ENCODE data around the gene TMEM132D. TPM values are rescaled to one million over a fixed set of nuclear protein-coding genes. Genes with fewer than 3 reads are reported as not detected.

The TMEM132D gene
- total and polyA plus RNA-seq, 2 experiments from 2014 or later: 2.0 to 2.4 TPM

DNA sequence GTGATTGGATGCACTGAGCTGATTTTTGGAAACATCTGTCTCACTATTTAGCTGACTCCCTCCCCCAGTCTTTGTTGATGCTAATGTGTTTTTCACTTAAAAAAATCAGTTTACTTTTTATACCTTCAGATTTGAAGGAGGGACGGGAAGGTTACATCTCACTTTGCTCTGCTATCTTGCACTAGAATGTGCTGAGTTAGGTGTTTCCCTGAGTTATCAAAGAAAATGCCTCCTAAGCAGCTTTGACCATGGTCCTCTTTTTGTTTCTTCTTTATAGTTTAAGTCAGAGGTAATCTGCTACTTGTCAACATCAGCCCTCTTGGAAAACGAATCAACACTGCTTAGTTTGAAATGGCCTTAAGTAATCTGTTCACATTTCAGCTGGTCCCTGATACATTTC lies 222.0 kb downstream of the TMEM132D start:
- Histone ChIP-seq H3K36me3 (replicated peaks; ENCODE audit: insufficient read depth, low read depth) (no peaks in the 10 kb centered on the region), H3K9me2 (replicated peaks; ENCODE audit: insufficient read depth) (no peaks in the 10 kb centered on the region), H4K20me1 (ENCODE audit: insufficient read depth, poor library complexity, severe bottlenecking) (no peaks in the 10 kb centered on the region), H3K9me3 (ENCODE audit: low read depth) (no peaks in the 10 kb centered on the region), H3K27ac (no peak overlapping the region), H3K4me1 (ENCODE audit: insufficient read depth) (no peaks in the 10 kb centered on the region), H3K79me2 (no peaks in the 10 kb centered on the region), H3K27me3 (no peaks in the 10 kb centered on the region), H3K4me3 (no peak overlapping the region), H3K4me2 (no peak overlapping the region), H2AFZ (no peak overlapping the region)
- DNase-seq (ENCODE audit: low spot score): no peak
- TF ChIP-seq, protein P1, sequence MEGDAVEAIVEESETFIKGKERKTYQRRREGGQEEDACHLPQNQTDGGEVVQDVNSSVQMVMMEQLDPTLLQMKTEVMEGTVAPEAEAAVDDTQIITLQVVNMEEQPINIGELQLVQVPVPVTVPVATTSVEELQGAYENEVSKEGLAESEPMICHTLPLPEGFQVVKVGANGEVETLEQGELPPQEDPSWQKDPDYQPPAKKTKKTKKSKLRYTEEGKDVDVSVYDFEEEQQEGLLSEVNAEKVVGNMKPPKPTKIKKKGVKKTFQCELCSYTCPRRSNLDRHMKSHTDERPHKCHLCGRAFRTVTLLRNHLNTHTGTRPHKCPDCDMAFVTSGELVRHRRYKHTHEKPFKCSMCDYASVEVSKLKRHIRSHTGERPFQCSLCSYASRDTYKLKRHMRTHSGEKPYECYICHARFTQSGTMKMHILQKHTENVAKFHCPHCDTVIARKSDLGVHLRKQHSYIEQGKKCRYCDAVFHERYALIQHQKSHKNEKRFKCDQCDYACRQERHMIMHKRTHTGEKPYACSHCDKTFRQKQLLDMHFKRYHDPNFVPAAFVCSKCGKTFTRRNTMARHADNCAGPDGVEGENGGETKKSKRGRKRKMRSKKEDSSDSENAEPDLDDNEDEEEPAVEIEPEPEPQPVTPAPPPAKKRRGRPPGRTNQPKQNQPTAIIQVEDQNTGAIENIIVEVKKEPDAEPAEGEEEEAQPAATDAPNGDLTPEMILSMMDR (IDR thresholded peaks at IDR 0.05; ENCODE audit: poor library complexity): no peak
- TF ChIP-seq EZH2 (IDR thresholded peaks at IDR 0.05; ENCODE audit: borderline replicate concordance) (no peak), EZH2phosphoT487 (IDR thresholded peaks at IDR 0.05; ENCODE audit: low read depth, severe bottlenecking, unreplicated experiment) (no peak)
- 79% methylated on average over 2 of the region's 2 CpGs for WGBS (ENCODE audit: low lambda C conversion rate, missing lambda C conversion rate)

DNA sequence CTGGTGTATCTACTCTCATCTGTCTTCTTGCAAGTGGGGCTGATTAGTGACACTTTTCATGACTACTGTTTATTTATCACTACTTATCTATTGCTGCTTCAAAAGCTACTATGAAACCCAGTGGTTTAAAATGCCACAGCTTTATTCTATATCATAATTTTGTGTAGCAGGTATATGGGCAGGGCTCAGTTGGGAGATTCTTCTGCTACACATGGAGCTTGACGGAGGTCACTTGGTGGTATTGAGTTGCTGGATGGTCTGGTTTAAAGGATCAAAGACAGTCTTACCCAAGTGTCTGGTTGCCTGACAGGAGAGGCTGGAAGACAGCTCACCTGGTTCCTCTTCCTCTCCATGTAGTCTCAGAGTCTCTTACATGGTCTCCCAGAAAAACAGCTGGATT lies 222.7 kb downstream of the TMEM132D start:
- Histone ChIP-seq H3K9me2 (replicated peaks; ENCODE audit: insufficient read depth) (no peaks in the 10 kb centered on the region), H3K27ac (no peak overlapping the region), H3K4me3 (no peak overlapping the region), H3K9me3 (ENCODE audit: low read depth) (no peaks in the 10 kb centered on the region), H3K4me2 (no peak overlapping the region), H3K36me3 (replicated peaks; ENCODE audit: insufficient read depth, low read depth) (no peaks in the 10 kb centered on the region), H2AFZ (no peak overlapping the region), H3K4me1 (ENCODE audit: insufficient read depth) (no peaks in the 10 kb centered on the region), H3K27me3 (no peaks in the 10 kb centered on the region), H4K20me1 (ENCODE audit: insufficient read depth, poor library complexity, severe bottlenecking) (no peaks in the 10 kb centered on the region), H3K79me2 (no peaks in the 10 kb centered on the region)
- WGBS (ENCODE audit: low lambda C conversion rate, missing lambda C conversion rate): 87% methylated on average over 1 of the region's 1 CpG
- TF ChIP-seq, protein P1 (IDR thresholded peaks at IDR 0.05; ENCODE audit: poor library complexity): no peak
- TF ChIP-seq EZH2 (IDR thresholded peaks at IDR 0.05; ENCODE audit: borderline replicate concordance) (no peak), EZH2phosphoT487 (IDR thresholded peaks at IDR 0.05; ENCODE audit: low read depth, severe bottlenecking, unreplicated experiment) (no peak)
- DNase-seq (ENCODE audit: low spot score): no peak

DNA sequence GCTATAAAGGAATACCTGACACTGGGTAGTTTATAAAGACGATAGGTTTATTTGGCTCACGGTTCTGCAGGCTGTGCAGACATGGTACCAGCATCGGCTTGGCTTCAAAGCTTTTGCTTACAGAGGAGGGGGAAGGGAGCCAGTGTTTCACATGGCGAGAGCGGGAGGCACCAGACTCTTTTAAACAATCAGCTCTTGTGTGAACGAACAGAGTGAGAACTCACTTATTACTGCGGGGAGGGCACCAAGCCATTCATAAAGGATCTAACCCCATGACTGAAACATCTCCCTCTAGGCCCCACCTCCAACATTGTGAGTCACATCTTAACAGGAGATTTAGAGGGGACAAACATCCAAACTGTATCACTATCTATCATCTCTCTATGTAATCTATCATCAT lies 227.4 kb downstream of the TMEM132D start:
- H3K9me3 ChIP-seq (ENCODE audit: low read depth): no peaks in the 10 kb centered on the region
- no peak overlapping the region for H3K27ac ChIP-seq
- no peak overlapping the region for H3K4me3 ChIP-seq
- no peaks in the 10 kb centered on the region for H3K36me3 ChIP-seq (replicated peaks; ENCODE audit: insufficient read depth, low read depth)
- H3K27me3 ChIP-seq: no peaks in the 10 kb centered on the region
- no peak overlapping the region for H3K4me2 ChIP-seq
- H2AFZ ChIP-seq: no peak overlapping the region
- no peaks in the 10 kb centered on the region for H4K20me1 ChIP-seq (ENCODE audit: insufficient read depth, poor library complexity, severe bottlenecking)
- no peak for TF ChIP-seq EZH2 (IDR thresholded peaks at IDR 0.05; ENCODE audit: borderline replicate concordance)
- TF ChIP-seq, protein P1 (IDR thresholded peaks at IDR 0.05; ENCODE audit: poor library complexity): no peak
- TF ChIP-seq EZH2phosphoT487 (IDR thresholded peaks at IDR 0.05; ENCODE audit: low read depth, severe bottlenecking, unreplicated experiment): no peak
- no peaks in the 10 kb centered on the region for H3K79me2 ChIP-seq
- H3K9me2 ChIP-seq (replicated peaks; ENCODE audit: insufficient read depth): no peaks in the 10 kb centered on the region
- no peak for DNase-seq (ENCODE audit: low spot score)
- H3K4me1 ChIP-seq (ENCODE audit: insufficient read depth): no peaks in the 10 kb centered on the region
- WGBS (ENCODE audit: low lambda C conversion rate, missing lambda C conversion rate): 93% methylated on average over 7 of the region's 7 CpGs

DNA sequence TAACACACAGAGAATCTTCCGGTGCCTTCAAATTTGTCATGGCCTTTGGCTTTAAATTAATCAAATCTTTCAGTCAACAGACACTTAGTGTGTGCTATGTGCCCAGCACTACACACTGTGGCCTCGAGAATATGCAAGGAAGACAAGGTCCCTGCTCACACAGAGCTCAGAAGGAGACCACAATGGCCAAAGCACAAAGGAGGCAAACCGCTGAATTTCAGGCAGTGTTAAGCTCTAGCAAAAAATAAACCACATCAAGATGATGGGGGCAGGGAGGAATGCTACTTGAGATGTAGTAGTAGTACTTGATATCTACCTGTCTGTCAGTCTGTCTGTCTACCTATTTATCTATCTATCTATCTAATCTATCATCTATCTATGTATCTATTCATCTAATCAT lies 227.9 kb downstream of the TMEM132D start:
- no peaks in the 10 kb centered on the region for H3K79me2 ChIP-seq
- H3K27ac ChIP-seq: no peak overlapping the region
- no peaks in the 10 kb centered on the region for H3K36me3 ChIP-seq (replicated peaks; ENCODE audit: insufficient read depth, low read depth)
- no peaks in the 10 kb centered on the region for H3K27me3 ChIP-seq
- H3K4me3 ChIP-seq: no peak overlapping the region
- no peak overlapping the region for H2AFZ ChIP-seq
- H4K20me1 ChIP-seq (ENCODE audit: insufficient read depth, poor library complexity, severe bottlenecking): no peaks in the 10 kb centered on the region
- no peaks in the 10 kb centered on the region for H3K9me3 ChIP-seq (ENCODE audit: low read depth)
- WGBS (ENCODE audit: low lambda C conversion rate, missing lambda C conversion rate): 81% methylated on average over 3 of the region's 3 CpGs
- no peaks in the 10 kb centered on the region for H3K9me2 ChIP-seq (replicated peaks; ENCODE audit: insufficient read depth)
- TF ChIP-seq, protein P1 (IDR thresholded peaks at IDR 0.05; ENCODE audit: poor library complexity): no peak
- TF ChIP-seq EZH2phosphoT487 (IDR thresholded peaks at IDR 0.05; ENCODE audit: low read depth, severe bottlenecking, unreplicated experiment) (no peak), EZH2 (IDR thresholded peaks at IDR 0.05; ENCODE audit: borderline replicate concordance) (no peak)
- no peak for DNase-seq (ENCODE audit: low spot score)
- H3K4me1 ChIP-seq (ENCODE audit: insufficient read depth): no peaks in the 10 kb centered on the region
- H3K4me2 ChIP-seq: no peak overlapping the region
